Measurements from ENCODE around the gene TMCC3.

Gene TMCC3

GRCh38 chr12:94532490-94533422 lies 117.6 kb downstream of the TMCC3 start:
- peak; percentile 13 for DNase-seq (ENCODE audit: low read depth)

GRCh38 chr12:94531196-94531720 lies 119.1 kb downstream of the TMCC3 start:
- no peak for DNase-seq (ENCODE audit: low read depth)

DNA sequence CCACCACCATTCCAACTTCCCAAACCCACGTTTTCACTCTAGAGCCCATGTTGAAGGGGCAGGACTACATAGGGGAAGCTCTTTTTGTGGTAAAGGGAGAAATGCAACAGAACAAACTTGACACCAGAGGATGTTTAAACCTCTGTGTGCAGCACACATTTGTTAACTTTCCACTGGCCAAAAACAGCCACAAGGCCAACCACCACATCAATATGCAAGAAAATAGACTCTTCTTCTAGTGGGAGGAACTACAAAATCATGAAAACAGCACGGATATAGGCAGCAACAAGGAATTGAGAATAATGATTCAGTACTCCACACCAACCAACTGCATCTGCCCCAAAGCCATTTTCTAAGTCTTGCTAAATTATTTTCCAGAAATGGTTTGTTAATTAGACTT lies 124.4 kb downstream of the TMCC3 start:
- DNase-seq (ENCODE audit: low read depth), result no peak

All from non-pigmented ciliary epithelial cell (primary cell).